ENCODE data around the gene QDPR. TPM values are rescaled to one million over a fixed set of nuclear protein-coding genes. Genes with fewer than 3 reads are reported as not detected.

QDPR gene
- total and polyA plus RNA-seq, 2 donors (not counting 1 experiment from before 2014, with no cell fraction given): 2.7 to 8.1 TPM

DNA sequence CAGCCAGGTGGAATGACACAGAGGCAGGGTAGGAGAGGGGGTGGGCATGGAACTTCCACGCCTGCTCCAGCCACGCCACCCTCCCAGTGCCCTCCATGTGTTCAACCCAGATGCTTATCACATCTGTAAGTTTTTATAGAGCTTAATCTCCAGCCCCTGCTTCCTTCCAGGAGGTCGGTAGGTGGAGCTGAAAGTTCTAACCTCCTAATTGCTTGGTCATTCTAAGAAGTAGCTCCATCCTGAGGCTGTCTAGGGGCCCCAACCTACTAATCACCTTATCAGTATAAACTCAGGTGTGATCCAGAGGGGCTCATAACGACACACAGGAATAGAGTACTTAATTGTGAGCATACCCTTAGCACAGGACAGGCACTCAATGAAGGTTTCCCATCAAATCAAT lies 18.3 kb downstream of the QDPR start:
- Histone ChIP-seq H3K36me3 (replicated peaks in 1 of 2; ENCODE audit: control extremely low read depth in 1 of 2, control insufficient read depth in 1 of 2, extremely low read depth in 1 of 2, insufficient read depth in 2 of 2, low read length in 1 of 2) (peaks cover 2 to 21% of the 10 kb centered on the region in 2 experiments), H3K4me3 (ENCODE audit: control extremely low read depth in 1 of 5, extremely low read depth in 1 of 5, insufficient read depth in 1 of 5, low read depth in 2 of 5, low read length in 4 of 5) (no peak overlapping the region), H3K27ac (ENCODE audit: low read length in 2 of 2) (no peak overlapping the region), H3K4me2 (replicated peaks; ENCODE audit: low read depth, low read length, poor library complexity, severe bottlenecking) (no peak overlapping the region), H3K4me1 (ENCODE audit: control insufficient read depth in 2 of 2, insufficient read depth in 2 of 2, low read length in 2 of 2) (no peaks in the 10 kb centered on the region), H3K9ac (ENCODE audit: low read length) (no peak overlapping the region), H4K20me1 (ENCODE audit: control insufficient read depth, insufficient read depth, low read length, poor library complexity, severe bottlenecking) (no peaks in the 10 kb centered on the region), H3K79me2 (ENCODE audit: control insufficient read depth, insufficient read depth, low read length) (no peaks in the 10 kb centered on the region), H3K27me3 (replicated peaks in 1 of 4; ENCODE audit: control extremely low read depth in 1 of 4, control insufficient read depth in 3 of 4, insufficient read depth in 4 of 4, low read length in 3 of 4) (no peaks in the 10 kb centered on the region), H2AFZ (ENCODE audit: insufficient read depth, low read depth, low read length, poor library complexity, severe bottlenecking) (no peak overlapping the region), H3K9me3 (ENCODE audit: control extremely low read depth in 1 of 3, control insufficient read depth in 2 of 3, insufficient read depth in 1 of 3, low read length in 2 of 3) (no peaks in the 10 kb centered on the region)
- Mint-ChIP-seq H3K9me3 (ENCODE audit: insufficient read depth) (no peaks in the 10 kb centered on the region), H3K4me1 (no peaks in the 10 kb centered on the region), H3K4me3 (no peak overlapping the region), H3K27ac (no peak overlapping the region), H3K27me3 (no peaks in the 10 kb centered on the region)
- ATAC-seq (ENCODE audit: low read depth) (no peak), DNase-seq (no peak)
- 14% methylated on average over 1 of the region's 4 CpGs for WGBS (ENCODE audit: insufficient coverage)
- ChIA-PET POLR2A (no interaction called here), CTCF (no interaction called here)
- TF ChIP-seq, protein P1, sequence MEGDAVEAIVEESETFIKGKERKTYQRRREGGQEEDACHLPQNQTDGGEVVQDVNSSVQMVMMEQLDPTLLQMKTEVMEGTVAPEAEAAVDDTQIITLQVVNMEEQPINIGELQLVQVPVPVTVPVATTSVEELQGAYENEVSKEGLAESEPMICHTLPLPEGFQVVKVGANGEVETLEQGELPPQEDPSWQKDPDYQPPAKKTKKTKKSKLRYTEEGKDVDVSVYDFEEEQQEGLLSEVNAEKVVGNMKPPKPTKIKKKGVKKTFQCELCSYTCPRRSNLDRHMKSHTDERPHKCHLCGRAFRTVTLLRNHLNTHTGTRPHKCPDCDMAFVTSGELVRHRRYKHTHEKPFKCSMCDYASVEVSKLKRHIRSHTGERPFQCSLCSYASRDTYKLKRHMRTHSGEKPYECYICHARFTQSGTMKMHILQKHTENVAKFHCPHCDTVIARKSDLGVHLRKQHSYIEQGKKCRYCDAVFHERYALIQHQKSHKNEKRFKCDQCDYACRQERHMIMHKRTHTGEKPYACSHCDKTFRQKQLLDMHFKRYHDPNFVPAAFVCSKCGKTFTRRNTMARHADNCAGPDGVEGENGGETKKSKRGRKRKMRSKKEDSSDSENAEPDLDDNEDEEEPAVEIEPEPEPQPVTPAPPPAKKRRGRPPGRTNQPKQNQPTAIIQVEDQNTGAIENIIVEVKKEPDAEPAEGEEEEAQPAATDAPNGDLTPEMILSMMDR (IDR thresholded peaks at IDR 0.05): no peak
- TF ChIP-seq EZH2 (IDR thresholded peaks at IDR 0.05; ENCODE audit: borderline replicate concordance, insufficient read depth, low read depth, low read length, poor library complexity, severe bottlenecking): no peak
- intact Hi-C loops (cut with micrococcal nuclease): no loop called here

DNA sequence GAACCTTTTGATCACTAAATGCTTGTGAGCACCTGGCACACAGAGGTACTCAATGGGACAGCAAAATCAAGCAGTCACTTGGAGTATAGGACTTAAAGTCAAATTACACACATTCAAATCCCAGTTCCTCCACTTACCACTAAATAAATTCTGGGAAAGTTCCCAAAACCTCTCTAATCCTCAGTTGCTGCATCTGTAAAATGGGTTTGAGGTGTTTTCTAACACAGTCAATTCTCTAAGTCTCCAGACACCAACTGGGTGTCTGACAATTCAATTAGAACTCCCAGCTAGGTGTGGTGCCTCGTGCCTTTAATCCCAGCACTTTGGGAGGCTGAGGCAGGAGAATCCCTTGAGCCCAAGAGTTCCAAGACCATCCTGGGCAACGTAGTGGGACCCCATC lies 19.0 kb downstream of the QDPR start:
- Mint-ChIP-seq H3K27me3 (no peaks in the 10 kb centered on the region), H3K4me3 (no peak overlapping the region), H3K4me1 (no peaks in the 10 kb centered on the region), H3K9me3 (ENCODE audit: insufficient read depth) (no peaks in the 10 kb centered on the region), H3K27ac (no peak overlapping the region)
- H3K36me3 ChIP-seq (replicated peaks in 1 of 2; ENCODE audit: control extremely low read depth in 1 of 2, control insufficient read depth in 1 of 2, extremely low read depth in 1 of 2, insufficient read depth in 2 of 2, low read length in 1 of 2): peaks cover 0 to 19% of the 10 kb centered on the region in 2 experiments
- H3K4me3 ChIP-seq (ENCODE audit: control extremely low read depth in 1 of 5, extremely low read depth in 1 of 5, insufficient read depth in 1 of 5, low read depth in 2 of 5, low read length in 4 of 5): no peak overlapping the region
- TF ChIP-seq, protein P1 (IDR thresholded peaks at IDR 0.05): no peak
- TF ChIP-seq EZH2 (IDR thresholded peaks at IDR 0.05; ENCODE audit: borderline replicate concordance, insufficient read depth, low read depth, low read length, poor library complexity, severe bottlenecking): no peak
- intact Hi-C loops (cut with micrococcal nuclease): no loop called here
- 85% methylated on average over 2 of the region's 2 CpGs for WGBS (ENCODE audit: insufficient coverage)
- H4K20me1 ChIP-seq (ENCODE audit: control insufficient read depth, insufficient read depth, low read length, poor library complexity, severe bottlenecking): no peaks in the 10 kb centered on the region
- H3K9ac ChIP-seq (ENCODE audit: low read length): no peak overlapping the region
- no peak overlapping the region for H3K27ac ChIP-seq (ENCODE audit: low read length in 2 of 2)
- H3K4me1 ChIP-seq (ENCODE audit: control insufficient read depth in 2 of 2, insufficient read depth in 2 of 2, low read length in 2 of 2): no peaks in the 10 kb centered on the region
- POLR2A ChIA-PET: no interaction called here
- ATAC-seq (ENCODE audit: low read depth): no peak
- H3K4me2 ChIP-seq (replicated peaks; ENCODE audit: low read depth, low read length, poor library complexity, severe bottlenecking): no peak overlapping the region
- no peaks in the 10 kb centered on the region for H3K79me2 ChIP-seq (ENCODE audit: control insufficient read depth, insufficient read depth, low read length)
- H2AFZ ChIP-seq (ENCODE audit: insufficient read depth, low read depth, low read length, poor library complexity, severe bottlenecking): no peak overlapping the region
- CTCF ChIA-PET: no interaction called here
- H3K27me3 ChIP-seq (replicated peaks in 1 of 4; ENCODE audit: control extremely low read depth in 1 of 4, control insufficient read depth in 3 of 4, insufficient read depth in 4 of 4, low read length in 3 of 4): no peaks in the 10 kb centered on the region
- DNase-seq: no peak
- no peaks in the 10 kb centered on the region for H3K9me3 ChIP-seq (ENCODE audit: control extremely low read depth in 1 of 3, control insufficient read depth in 2 of 3, insufficient read depth in 1 of 3, low read length in 2 of 3)

All from B cell (primary cell).